Endodermal cell (in vitro differentiated cells): ENCODE data around the gene SEC16A. TPM values are rescaled to one million over a fixed set of nuclear protein-coding genes. Genes with fewer than 3 reads are reported as not detected.
A peak's percentile ranks its signal among the peaks of the same experiment; 100 is the strongest.

Experiments used
- DNase-seq: peaks from one replicate; pipeline ENCODE4 v3.0.0-alpha.2; 2017
- H3K27ac ChIP-seq: 2 replicates; pipeline ENCODE4 v1.5.1; 2013; ENCODE audit warnings: mild to moderate bottlenecking, low read depth, low read length, moderate library complexity
- H3K27me3 ChIP-seq: 2 replicates; pipeline ENCODE4 v1.6.1; 2013; ENCODE audit warnings: mild to moderate bottlenecking, low read length, moderate library complexity; ENCODE audit not compliant: insufficient read depth, control insufficient read depth, poor library complexity, severe bottlenecking
- H3K36me3 ChIP-seq: 2 replicates; pipeline ENCODE4 v1.7.0; 2013; ENCODE audit warnings: mild to moderate bottlenecking, low read length, moderate library complexity; ENCODE audit not compliant: control insufficient read depth, insufficient read depth
- H3K4me1 ChIP-seq: one replicate; pipeline ENCODE4 v1.7.0; 2013; ENCODE audit warnings: low read length; ENCODE audit not compliant: control insufficient read depth, insufficient read depth
- H3K4me3 ChIP-seq: 2 replicates; pipeline ENCODE4 v1.5.1; 2013; ENCODE audit warnings: mild to moderate bottlenecking, low read length, moderate library complexity
- H3K9ac ChIP-seq: 2 replicates; pipeline ENCODE4 v1.6.1; 2013; ENCODE audit warnings: mild to moderate bottlenecking, low read length, moderate library complexity; ENCODE audit not compliant: poor library complexity, severe bottlenecking; ENCODE audit errors: extremely low read depth
- H3K9me3 ChIP-seq: 2 replicates; pipeline ENCODE4 v1.6.1; 2013; ENCODE audit warnings: mild to moderate bottlenecking, low read length, moderate library complexity; ENCODE audit not compliant: control insufficient read depth
- H3K27ac Mint-ChIP-seq: 2 replicates; pipeline ENCODE4 v1.8.0; 2020; ENCODE audit warnings: mixed read lengths
- H3K27me3 Mint-ChIP-seq: 2 replicates; pipeline ENCODE4 v1.8.0; 2021; ENCODE audit warnings: mild to moderate bottlenecking, mixed read lengths; ENCODE audit not compliant: insufficient read depth
- H3K36me3 Mint-ChIP-seq: 2 replicates; pipeline ENCODE4 v1.8.0; 2020; ENCODE audit warnings: low read depth, mixed read lengths
- H3K4me1 Mint-ChIP-seq: 2 replicates; pipeline ENCODE4 v1.8.0; 2020; ENCODE audit warnings: mixed read lengths
- H3K4me3 Mint-ChIP-seq: 2 replicates; pipeline ENCODE4 v1.8.0; 2020; ENCODE audit warnings: mild to moderate bottlenecking, moderate library complexity, mixed read lengths
- H3K9me3 Mint-ChIP-seq: 2 replicates; pipeline ENCODE4 v1.8.0; 2020; ENCODE audit warnings: mild to moderate bottlenecking, mixed read lengths
- CTCF ChIP-seq: fragments of 200-600 bp; sonication (generic); conservative IDR thresholded peaks from 2 replicates; pipeline ENCODE4 v1.5.0; 2021; ENCODE audit warnings: antibody characterized with exemption, mild to moderate bottlenecking
- WGBS, 2 experiments: methylation state at CpG; one replicate each; pipeline versions ENCODE4 v1.1.5 to v1.1.7; 2013; ENCODE audit warnings: missing lambda C conversion rate in 2 of 2, mixed read lengths in 1 of 2; ENCODE audit not compliant: insufficient coverage in 1 of 2, insufficient read length in 1 of 2; 5-methylcytosine and 5-hydroxymethylcytosine counted together
- total RNA-seq, 2 donors: library from RNA; stranded (reverse); fragmentation: NEBNext Ultra II Directional in 1 of 2; extraction: Animal tissue kit (Norgen Biotek cat#: 25700) in 1 of 2; gene quantifications; 2 replicates in 1 of 2; 3 replicates in 1 of 2; pipeline ENCODE4 v1.2.1, GENCODE V29; 2021

The SEC16A gene
- total RNA-seq, 2 donors from 2014 or later, result 54.6 to 60.7 TPM

DNA sequence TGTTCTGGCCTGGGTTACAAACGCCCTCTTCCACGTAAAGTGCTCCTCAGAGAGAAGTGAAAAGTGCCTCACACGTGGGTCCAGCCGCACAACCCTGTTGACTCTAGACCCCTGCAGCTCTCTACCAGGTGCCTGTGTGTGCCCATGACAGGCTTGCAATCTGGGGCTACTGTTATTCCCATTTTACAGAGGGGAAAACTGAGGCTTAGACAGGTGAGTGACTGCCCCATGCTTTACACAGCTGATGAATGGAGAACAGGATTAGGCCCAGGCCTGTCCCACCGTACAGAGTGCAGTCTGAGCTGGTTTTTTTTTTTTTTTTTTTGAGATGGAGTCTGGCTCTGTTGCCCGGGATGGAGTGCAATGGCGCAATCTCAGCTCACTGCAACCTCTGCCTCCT is 37.0 kb downstream of the SEC16A start:
- no peaks in the 10 kb centered on the region for H3K4me1 ChIP-seq
- no peak for TF ChIP-seq CTCF
- no peak for DNase-seq
- no peaks in the 10 kb centered on the region for H3K4me1 Mint-ChIP-seq
- peaks cover 75% of the 10 kb centered on the region for H3K36me3 Mint-ChIP-seq
- H3K36me3 ChIP-seq, result peaks cover 85% of the 10 kb centered on the region
- H3K27ac Mint-ChIP-seq, result peak overlapping the region; percentile 44
- H3K4me3 Mint-ChIP-seq, result no peak overlapping the region
- WGBS, 2 experiments, result 91 to 94% methylated on average over 6 to 7 of the region's 7 CpGs
- H3K9ac ChIP-seq, result no peak overlapping the region
- no peak overlapping the region for H3K27ac ChIP-seq
- no peaks in the 10 kb centered on the region for H3K27me3 ChIP-seq
- no peak overlapping the region for H3K4me3 ChIP-seq
- no peaks in the 10 kb centered on the region for H3K9me3 ChIP-seq
- no peaks in the 10 kb centered on the region for H3K27me3 Mint-ChIP-seq
- no peaks in the 10 kb centered on the region for H3K9me3 Mint-ChIP-seq

- no peak overlapping the region for H3K9ac ChIP-seq
- Mint-ChIP-seq H3K4me3 (no peak overlapping the region), H3K9me3 (no peaks in the 10 kb centered on the region), H3K4me1 (no peaks in the 10 kb centered on the region), H3K36me3 (peaks cover 64% of the 10 kb centered on the region), H3K27me3 (no peaks in the 10 kb centered on the region), H3K27ac (no peak overlapping the region)
- 93 to 96% methylated on average over 19 to 20 of the region's 20 CpGs for WGBS, 2 experiments
- no peak for DNase-seq
- no peak overlapping the region for H3K4me3 ChIP-seq
- no peaks in the 10 kb centered on the region for H3K4me1 ChIP-seq
- no peak for TF ChIP-seq CTCF
- no peaks in the 10 kb centered on the region for H3K27me3 ChIP-seq
- H3K36me3 ChIP-seq, result peaks cover 71% of the 10 kb centered on the region
- H3K27ac ChIP-seq, result no peak overlapping the region
- no peaks in the 10 kb centered on the region for H3K9me3 ChIP-seq
Observed at GRCh38 chr9:136444102-136444501, 38.7 kb downstream of the SEC16A start.

- DNase-seq, result no peak
Observed at GRCh38 chr9:136443687-136444086, 39.2 kb downstream of the SEC16A start.

More at GRCh38 chr9:136443687-136444086, 39.2 kb downstream of the SEC16A start:
- Mint-ChIP-seq H3K4me1 (no peaks in the 10 kb centered on the region), H3K27me3 (no peaks in the 10 kb centered on the region), H3K4me3 (no peak overlapping the region), H3K27ac (no peak overlapping the region), H3K9me3 (no peaks in the 10 kb centered on the region), H3K36me3 (peaks cover 62% of the 10 kb centered on the region)
- Histone ChIP-seq H3K4me3 (no peak overlapping the region), H3K27ac (no peak overlapping the region), H3K36me3 (peaks cover 67% of the 10 kb centered on the region), H3K9ac (no peak overlapping the region), H3K9me3 (no peaks in the 10 kb centered on the region), H3K27me3 (no peaks in the 10 kb centered on the region), H3K4me1 (no peaks in the 10 kb centered on the region)
- TF ChIP-seq CTCF, result no peak
- WGBS, 2 experiments, result 93 to 95% methylated on average over 7 of the region's 7 CpGs
